ENCODE data around the gene POLR1A.
"Not testable (repeated sequence)": the region's sequence is repeated elsewhere in the genome, so short reads cannot be mapped to it uniquely, and the experiment has no call there.

Gene POLR1A

GRCh38 chr2:85998071-85998991 lies 107.4 kb downstream of the POLR1A start:
- DNase-seq (ENCODE audit: low spot score), result peak; percentile 80

DNA sequence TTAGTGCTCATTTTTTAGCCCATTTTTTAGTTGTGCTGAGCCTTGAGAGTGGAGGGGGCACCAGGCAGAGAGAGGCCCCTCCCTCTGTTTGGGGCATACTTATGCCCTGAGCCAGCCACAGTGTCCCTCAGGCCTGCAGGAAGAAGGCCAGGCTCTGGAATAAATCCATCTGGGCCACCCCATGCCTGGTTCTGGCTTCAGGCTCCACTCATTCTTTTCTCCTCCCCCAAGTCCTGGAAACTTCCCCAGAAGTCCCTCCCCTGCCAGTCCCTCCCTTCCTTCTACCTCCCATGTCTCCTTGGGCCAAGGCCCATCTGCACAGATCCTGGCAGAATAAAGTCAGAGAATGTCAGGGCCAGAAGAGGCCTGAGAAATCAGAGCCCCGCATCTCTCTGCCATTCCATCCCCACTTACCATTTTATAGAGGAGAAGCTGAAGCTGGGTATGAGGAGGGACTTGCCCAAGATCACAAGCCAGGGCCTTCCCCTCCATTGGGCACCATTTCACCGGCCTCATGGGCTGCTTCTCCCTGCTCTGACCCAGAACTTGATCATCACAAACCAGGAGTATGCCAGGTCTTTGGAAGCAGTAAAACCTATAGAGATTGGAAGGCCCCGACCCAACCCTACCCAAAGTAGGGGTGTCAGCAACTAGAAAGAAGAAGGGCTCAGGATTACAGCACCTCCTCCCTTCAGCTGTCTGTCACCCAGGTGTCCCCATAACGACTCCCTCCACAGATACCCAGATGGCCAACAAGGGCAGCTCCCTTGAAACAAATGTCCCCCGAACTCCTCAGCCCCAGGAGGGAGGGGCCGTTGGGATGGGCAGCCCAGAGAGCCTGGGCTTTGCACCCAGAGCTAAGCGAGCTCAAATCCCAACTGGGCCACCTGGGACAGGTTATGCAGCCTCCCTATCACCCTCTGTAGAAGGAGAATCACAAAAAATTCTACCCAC lies 108.4 kb downstream of the POLR1A start:
- DNase-seq (ENCODE audit: low spot score), result peak; percentile 76

- no peak for DNase-seq (ENCODE audit: low spot score)
Observed at GRCh38 chr2:85996591-85996990, 109.1 kb downstream of the POLR1A start.

GRCh38 chr2:85995648-85996529 lies 109.8 kb downstream of the POLR1A start:
- DNase-seq (ENCODE audit: low spot score), result no peak

- no peak for DNase-seq (ENCODE audit: low spot score)
Observed at GRCh38 chr2:85994897-85995647, 110.6 kb downstream of the POLR1A start.

- no peak for DNase-seq (ENCODE audit: low spot score)
Observed at GRCh38 chr2:85994421-85994777, 111.3 kb downstream of the POLR1A start.

DNA sequence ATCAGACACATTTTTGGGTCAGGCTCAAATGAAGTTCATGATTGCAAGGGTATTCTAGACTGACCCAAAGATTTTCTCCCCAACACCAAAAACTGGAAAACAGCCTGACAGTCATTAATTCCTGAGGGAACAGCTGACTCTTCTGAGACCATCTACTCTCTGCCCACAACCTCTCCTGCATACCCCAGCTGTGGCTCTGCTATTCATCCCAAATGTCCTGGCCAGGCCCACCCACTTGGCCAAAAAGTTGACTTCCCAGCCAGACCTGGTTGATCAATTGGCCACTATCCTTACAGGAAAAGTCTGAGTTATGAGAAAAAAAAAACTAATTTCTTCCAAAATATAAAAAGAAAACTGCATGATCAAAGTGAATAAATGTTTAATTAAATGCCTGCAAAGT lies 113.1 kb downstream of the POLR1A start:
- DNase-seq (ENCODE audit: low spot score), result no peak

- DNase-seq (ENCODE audit: low spot score), result not testable (repeated sequence)
Observed at GRCh38 chr2:85992053-85992452, 113.6 kb downstream of the POLR1A start.

DNA sequence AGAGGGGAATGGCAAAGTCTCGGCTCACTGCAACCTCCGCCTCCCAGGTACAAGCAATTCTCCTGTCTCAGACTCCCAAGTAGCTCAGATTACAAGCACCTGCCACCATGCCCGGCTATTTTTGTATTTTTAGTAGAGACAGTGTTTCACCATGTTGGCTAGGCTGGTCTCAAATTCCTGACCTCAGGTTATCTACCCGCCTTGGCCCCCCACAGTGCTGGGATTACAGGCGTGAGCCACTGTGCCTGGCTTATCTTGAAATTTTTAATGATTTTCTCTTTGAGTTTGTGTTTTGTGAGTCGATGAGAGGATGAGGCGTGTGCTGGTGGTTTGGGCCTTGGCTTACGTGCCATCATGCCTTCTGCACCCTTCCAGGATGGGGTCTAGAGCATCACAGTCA lies 115.6 kb downstream of the POLR1A start:
- no peak for DNase-seq (ENCODE audit: low spot score)

DNA sequence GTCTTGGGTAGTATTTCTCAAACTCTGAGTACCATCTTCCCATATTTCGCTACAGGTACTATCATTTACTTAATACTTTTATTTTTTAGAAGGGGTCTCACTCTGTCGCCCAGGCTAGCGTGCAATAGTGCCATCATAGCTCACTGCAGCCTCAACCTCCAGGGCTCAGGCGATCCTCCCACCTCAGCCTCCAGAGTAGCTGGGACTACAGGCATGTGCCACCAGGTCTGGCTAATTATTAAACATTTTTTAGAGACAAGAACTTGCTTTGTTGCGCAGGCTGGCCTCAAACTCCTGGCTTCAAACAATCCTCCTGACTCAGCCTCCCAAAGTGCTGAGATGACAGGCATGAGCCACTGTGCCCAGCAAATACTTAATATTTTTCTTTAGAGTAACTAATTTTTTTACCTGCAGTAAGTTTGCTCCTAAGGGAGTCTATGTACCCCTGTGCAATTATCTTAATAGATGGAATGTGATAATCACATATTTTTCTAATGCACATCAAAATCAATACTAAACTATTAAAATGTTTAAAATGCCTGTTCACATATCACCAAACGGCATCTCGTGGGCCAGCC lies 116.3 kb downstream of the POLR1A start:
- DNase-seq (ENCODE audit: low spot score), result no peak

GRCh38 chr2:85988914-85989270 lies 116.8 kb downstream of the POLR1A start:
- DNase-seq (ENCODE audit: low spot score), result no peak

- DNase-seq (ENCODE audit: low spot score), result peak; percentile 43
Observed at GRCh38 chr2:85988175-85988913, 117.3 kb downstream of the POLR1A start.

GRCh38 chr2:85987266-85988174 lies 118.2 kb downstream of the POLR1A start:
- peak; percentile 15 for DNase-seq (ENCODE audit: low spot score)

DNA sequence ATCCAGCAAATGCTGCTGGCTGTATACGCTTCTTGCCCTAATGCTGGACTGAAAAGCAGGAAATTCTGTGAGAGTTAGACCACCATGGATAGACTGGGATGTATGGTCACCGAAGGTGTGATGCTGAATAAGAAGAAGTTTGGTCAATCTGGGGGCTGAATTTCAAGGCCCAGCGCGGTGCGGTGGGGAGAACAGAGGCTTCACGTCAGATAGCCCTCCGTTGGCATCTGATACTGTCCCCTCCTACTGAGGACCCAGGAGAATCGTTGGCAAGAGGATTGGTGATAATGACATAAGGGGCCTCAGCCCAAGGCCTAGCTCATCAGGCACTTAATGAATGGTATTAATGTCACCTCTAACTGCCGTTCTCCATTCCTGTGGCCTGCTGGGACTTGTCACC lies 119.6 kb downstream of the POLR1A start:
- DNase-seq (ENCODE audit: low spot score), result no peak

- no peak for DNase-seq (ENCODE audit: low spot score)
Observed at GRCh38 chr2:85984788-85985187, 120.9 kb downstream of the POLR1A start.

- DNase-seq (ENCODE audit: low spot score), result no peak
Observed at GRCh38 chr2:85983766-85984165, 121.9 kb downstream of the POLR1A start.

GRCh38 chr2:85981579-85982247 lies 124.0 kb downstream of the POLR1A start:
- DNase-seq (ENCODE audit: low spot score), result no peak

All from AG08395 (cell line).